Glutamatergic neuron (in vitro differentiated cells): ENCODE measurements around the gene ZFP1. TPM values are rescaled to one million over a fixed set of nuclear protein-coding genes. Genes with fewer than 3 reads are reported as not detected.

Experiments
- DNase-seq: peaks from one replicate; pipeline ENCODE4 v3.0.0; 2022
- H3K27ac Mint-ChIP-seq: one replicate; pipeline ENCODE4 v1.8.0; 2020; ENCODE audit warnings: mild to moderate bottlenecking, mixed read lengths, inconsistent platforms; ENCODE audit not compliant: unreplicated experiment
- H3K27me3 Mint-ChIP-seq: one replicate; pipeline ENCODE4 v1.8.0; 2020; ENCODE audit warnings: mild to moderate bottlenecking, moderate library complexity, mixed read lengths, inconsistent platforms; ENCODE audit not compliant: unreplicated experiment
- H3K36me3 Mint-ChIP-seq: one replicate; pipeline ENCODE4 v1.8.0; 2020; ENCODE audit warnings: mild to moderate bottlenecking, mixed read lengths, inconsistent platforms; ENCODE audit not compliant: unreplicated experiment
- H3K4me1 Mint-ChIP-seq: one replicate; pipeline ENCODE4 v1.8.0; 2020; ENCODE audit warnings: mild to moderate bottlenecking, low read depth, mixed read lengths, inconsistent platforms; ENCODE audit not compliant: unreplicated experiment
- H3K4me3 Mint-ChIP-seq: one replicate; pipeline ENCODE4 v1.8.0; 2020; ENCODE audit warnings: mild to moderate bottlenecking, mixed read lengths, inconsistent platforms; ENCODE audit not compliant: unreplicated experiment
- H3K9me3 Mint-ChIP-seq: one replicate; pipeline ENCODE4 v1.8.0; 2020; ENCODE audit warnings: mild to moderate bottlenecking, moderate library complexity, mixed read lengths, inconsistent platforms; ENCODE audit not compliant: unreplicated experiment
- CTCF ChIP-seq: fragments of 200-600 bp; sonication (generic); IDR thresholded peaks from one replicate; pipeline ENCODE4 v1.5.0; 2021; ENCODE audit not compliant: partially characterized antibody, unreplicated experiment
- total RNA-seq: library from RNA; stranded (reverse); fragmentation: NEBNext Ultra II Directional; extraction: Animal tissue kit (Norgen Biotek cat#: 25700); gene quantifications from one replicate; pipeline ENCODE4 v1.2.1, GENCODE V29; 2021; ENCODE audit not compliant: unreplicated experiment

The ZFP1 gene
- total RNA-seq, 1 donor from 2014 or later: 16.1 TPM

- Mint-ChIP-seq H3K27ac (no peak overlapping the region), H3K27me3 (peaks cover 5% of the 10 kb centered on the region), H3K4me1 (peaks cover 3% of the 10 kb centered on the region), H3K4me3 (no peak overlapping the region), H3K9me3 (peaks cover 3% of the 10 kb centered on the region), H3K36me3 (peaks cover 2% of the 10 kb centered on the region)
- DNase-seq: no peak
- TF ChIP-seq CTCF: no peak
Observed at GRCh38 chr16:75116911-75117245, 31.4 kb upstream of the ZFP1 start.

- Mint-ChIP-seq H3K9me3 (peaks cover 7% of the 10 kb centered on the region), H3K4me1 (no peaks in the 10 kb centered on the region), H3K27ac (no peak overlapping the region), H3K4me3 (no peak overlapping the region), H3K27me3 (no peaks in the 10 kb centered on the region), H3K36me3 (peaks cover 11% of the 10 kb centered on the region)
- DNase-seq: no peak
- no peak for TF ChIP-seq CTCF
Observed at GRCh38 chr16:75118943-75119539, 29.3 kb upstream of the ZFP1 start.

GRCh38 chr16:75120253-75120652, 28.1 kb upstream of the ZFP1 start:
- Mint-ChIP-seq H3K27ac (no peak overlapping the region), H3K9me3 (peaks cover 6% of the 10 kb centered on the region), H3K36me3 (peaks cover 11% of the 10 kb centered on the region), H3K4me3 (no peak overlapping the region), H3K4me1 (no peaks in the 10 kb centered on the region), H3K27me3 (no peaks in the 10 kb centered on the region)
- no peak for TF ChIP-seq CTCF
- no peak for DNase-seq

- Mint-ChIP-seq H3K9me3 (peaks cover 8% of the 10 kb centered on the region), H3K36me3 (peaks cover 11% of the 10 kb centered on the region), H3K4me1 (no peaks in the 10 kb centered on the region), H3K27ac (no peak overlapping the region), H3K27me3 (no peaks in the 10 kb centered on the region), H3K4me3 (no peak overlapping the region)
- no peak for TF ChIP-seq CTCF
- no peak for DNase-seq
Observed at GRCh38 chr16:75121949-75122568, 26.3 kb upstream of the ZFP1 start.

- Mint-ChIP-seq H3K27ac (no peak overlapping the region), H3K27me3 (no peaks in the 10 kb centered on the region), H3K4me1 (no peaks in the 10 kb centered on the region), H3K9me3 (peaks cover 13% of the 10 kb centered on the region), H3K4me3 (no peak overlapping the region), H3K36me3 (peaks cover 11% of the 10 kb centered on the region)
- DNase-seq: no peak
- no peak for TF ChIP-seq CTCF
Observed at GRCh38 chr16:75122609-75123008, 25.7 kb upstream of the ZFP1 start.
